ENCODE measurements around the gene GDPD4.

DNA sequence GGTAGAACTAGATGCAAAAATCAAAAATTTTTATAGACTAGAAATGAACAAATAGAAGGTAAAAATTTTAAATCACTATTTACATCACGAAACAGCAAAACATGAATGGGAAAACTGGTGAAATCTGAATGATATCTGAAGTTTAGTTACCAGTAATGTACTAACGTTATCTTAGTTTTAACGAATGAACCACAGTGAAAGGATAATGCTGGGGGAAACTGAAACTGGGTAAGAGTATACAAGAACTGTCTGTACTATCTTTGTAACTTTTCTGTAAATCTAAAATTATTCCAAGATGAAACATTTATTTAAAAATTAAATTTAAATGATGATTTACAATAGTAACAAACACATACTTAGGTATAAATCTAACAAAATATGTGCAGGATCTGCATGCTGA lies 7.4 kb downstream of the GDPD4 start:
- TF ChIP-seq POLR2A (IDR thresholded peaks at IDR 0.05; ENCODE audit: low read length) (no peak), GATA1 (IDR thresholded peaks at IDR 0.05; ENCODE audit: low read depth, low read length) (no peak)

Data from erythroblast (primary cell).